HG03342 (cell line): ENCODE measurements around the gene CLIC4.
"Not testable (repeated sequence)": the region's sequence is repeated elsewhere in the genome, so short reads cannot be mapped to it uniquely, and the experiment has no call there.

ENCODE experiments used
- ATAC-seq: cut with Tn5 transposase; IDR thresholded peaks from one replicate; pipeline ENCODE4 v1.9.1; 2021; ENCODE audit warnings: mild to moderate bottlenecking, moderate library complexity; ENCODE audit not compliant: unreplicated experiment

The CLIC4 gene

DNA sequence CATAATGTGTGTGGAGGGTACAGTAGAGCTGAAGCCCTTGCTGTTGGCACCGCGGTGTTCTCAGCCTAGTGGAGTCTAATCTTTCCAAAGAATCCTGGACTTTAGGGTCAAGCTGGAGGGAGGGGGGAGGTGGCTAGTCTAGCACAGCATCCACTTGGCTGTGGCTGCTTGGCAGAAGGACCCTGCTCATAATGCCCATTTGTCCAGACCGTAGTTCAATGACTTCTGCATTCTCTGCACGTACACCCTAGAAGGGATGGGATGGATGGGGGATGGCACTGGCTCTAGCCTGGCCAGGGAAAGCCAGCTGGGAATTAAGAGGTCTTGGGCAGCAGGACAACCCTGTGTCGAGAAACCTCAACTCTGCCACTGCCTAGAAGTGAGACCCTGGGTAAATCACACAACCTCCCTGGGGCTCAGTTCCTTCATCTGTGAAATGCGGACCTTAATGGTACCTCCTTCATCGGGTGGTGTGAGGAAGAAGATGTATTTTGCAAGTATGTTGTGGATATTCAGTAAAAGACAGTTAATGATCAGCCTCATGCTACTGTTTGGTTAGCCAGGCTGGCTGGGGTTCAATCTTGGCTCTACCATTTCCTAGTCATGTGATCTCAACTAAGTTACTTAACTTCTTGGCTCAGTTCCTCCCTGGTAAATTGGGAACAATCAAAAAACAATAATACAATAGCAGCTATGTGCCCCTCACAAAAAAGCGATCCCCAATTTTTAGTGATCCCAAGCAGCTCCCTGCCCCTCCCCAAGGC, 27.2 kb upstream of the CLIC4 start:
- no peak for ATAC-seq

DNA sequence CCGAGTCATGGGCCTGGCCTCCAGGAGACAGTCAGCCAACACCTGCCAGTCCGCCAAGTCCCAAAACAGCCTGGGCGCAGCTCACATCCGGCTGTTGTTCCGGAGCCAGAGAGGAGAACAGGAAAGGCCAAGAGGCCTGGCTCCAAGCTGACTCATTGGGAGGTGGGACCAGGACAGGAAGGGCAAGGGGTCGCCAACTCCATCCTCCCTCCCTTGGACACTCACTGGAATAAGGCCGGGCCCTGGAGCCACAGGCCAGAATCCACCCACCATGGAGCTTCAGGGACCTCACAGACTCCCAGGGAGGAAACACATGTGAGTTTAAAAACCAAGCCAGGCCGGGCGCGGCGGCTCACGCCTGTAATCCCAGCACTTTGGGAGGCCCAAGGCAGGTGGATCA, 25.1 kb upstream of the CLIC4 start:
- no peak for ATAC-seq

DNA sequence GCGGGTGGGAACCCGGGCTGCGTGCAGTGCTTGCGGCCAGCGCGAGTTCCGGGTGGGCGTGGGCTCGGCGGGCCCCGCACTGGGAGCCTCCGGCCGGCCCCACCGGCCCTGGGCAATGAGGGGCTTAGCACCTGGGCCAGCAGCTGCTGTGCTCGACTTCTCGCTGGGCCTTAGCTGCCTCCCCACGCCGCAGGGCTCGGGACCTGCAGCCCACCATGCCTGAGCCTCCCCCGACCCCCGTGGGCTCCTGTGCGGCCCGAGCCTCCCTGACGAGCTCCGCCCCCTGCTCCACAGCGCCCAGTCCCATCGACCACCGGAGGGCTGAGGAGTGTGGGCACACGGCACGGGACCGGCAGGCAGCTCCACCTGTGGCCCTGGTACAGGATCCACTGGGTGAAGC, 23.7 kb upstream of the CLIC4 start:
- no peak for ATAC-seq

DNA sequence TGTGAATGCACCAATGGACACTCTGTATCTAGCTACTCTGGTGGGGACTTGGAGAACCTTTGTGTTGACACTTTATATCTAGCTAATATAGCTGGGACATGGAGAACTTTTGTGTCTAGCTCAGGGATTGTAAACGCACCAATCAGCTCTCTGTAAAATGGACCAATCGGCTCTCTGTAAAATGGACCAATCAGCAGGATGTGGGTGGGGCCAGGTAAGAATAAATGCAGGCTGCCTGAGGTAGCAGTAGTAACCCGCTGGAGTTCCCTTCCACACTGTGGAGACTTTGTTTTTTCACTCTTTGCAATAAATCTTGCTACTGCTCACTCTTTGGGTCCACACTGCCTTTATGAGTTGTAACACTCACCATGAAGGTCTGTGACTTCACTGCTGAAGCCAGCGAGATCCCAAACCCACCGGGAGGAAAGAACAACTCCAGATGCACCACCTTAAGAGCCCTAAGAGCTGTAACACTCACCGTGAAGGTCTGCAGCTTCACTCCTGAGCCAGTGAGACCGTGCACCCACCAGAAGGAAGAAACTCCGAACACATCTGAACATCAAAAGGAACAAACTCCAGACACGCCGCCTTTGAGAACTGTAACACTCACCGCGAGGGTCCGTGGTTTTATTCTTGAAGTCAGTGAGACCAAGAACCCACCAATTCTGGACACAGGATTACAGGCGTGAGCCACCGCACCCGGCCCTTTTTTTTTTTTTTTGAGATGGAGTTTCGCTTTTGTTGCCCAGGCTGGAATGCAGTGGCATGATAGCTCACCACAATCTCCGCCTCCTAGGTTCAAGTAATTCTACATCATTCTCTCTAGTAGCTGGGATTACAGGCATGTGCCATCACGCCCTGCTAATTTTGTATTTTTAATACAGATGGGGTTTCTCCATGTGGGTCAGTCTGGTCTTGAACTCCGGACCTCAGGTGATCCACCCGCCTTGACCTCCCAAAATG, 22.9 kb upstream of the CLIC4 start:
- ATAC-seq: not testable (repeated sequence)

DNA sequence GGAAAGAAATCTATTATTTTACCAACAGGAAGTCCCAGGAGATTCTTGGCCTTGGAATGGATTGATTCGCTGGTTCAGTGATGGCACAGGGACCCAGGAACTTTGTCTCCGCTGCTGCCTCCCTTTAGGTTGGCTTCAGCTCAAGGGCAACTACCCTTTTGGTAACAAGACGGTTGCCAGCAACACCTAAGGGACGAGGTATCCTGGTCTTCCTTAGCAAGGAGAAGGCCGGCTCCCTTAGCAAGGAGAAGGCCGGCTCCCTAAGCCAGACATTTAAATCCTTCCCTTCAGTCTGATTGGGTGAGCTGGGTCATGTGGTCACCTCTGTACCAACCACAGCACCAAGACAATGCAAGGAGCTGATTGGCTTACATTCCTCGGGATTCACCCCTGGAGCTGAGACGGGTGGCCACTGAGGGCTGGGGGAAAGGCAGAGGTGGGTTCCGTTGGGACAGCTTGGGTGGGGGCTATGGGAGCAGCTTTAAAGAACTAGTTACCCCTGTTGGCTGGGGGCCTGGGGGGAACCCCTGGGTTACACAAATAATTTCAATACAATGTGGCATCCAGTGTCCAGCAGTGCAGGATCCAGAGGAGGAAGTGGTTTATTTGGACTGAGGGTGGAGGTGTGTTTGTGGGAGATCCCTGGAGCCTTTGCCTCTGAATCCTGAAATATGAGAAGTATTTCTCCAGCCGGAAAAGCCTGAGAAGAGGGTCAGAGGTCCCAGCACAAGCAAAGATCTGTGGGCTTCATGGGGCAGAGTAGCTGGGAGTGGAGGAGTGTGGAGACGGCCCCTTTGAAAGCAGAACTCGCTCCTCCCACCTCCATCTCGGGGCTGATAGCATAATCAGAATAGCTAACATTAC, 20.7 kb upstream of the CLIC4 start:
- ATAC-seq: no peak

DNA sequence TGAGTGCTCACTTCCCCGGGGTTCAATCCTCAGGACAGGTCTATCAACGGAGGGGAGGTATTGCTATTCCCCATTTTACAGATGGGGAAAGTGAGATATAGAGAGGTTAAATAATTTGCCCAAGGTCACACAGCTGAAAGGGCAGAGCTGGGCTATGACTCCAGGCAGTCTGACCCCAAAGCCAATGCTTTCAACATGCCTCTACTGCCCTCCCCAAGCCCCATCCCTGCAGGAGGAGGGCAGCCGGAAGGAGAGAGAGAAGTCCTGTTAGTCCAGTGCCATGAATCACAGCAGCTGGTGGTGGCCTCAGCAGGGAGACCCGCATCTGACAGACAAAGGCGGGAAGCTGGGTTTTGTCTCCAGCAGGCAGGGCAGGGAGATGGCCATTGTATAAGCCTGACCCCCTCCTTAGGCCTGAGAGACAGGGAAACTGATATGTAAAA, 20.0 kb upstream of the CLIC4 start:
- no peak for ATAC-seq

DNA sequence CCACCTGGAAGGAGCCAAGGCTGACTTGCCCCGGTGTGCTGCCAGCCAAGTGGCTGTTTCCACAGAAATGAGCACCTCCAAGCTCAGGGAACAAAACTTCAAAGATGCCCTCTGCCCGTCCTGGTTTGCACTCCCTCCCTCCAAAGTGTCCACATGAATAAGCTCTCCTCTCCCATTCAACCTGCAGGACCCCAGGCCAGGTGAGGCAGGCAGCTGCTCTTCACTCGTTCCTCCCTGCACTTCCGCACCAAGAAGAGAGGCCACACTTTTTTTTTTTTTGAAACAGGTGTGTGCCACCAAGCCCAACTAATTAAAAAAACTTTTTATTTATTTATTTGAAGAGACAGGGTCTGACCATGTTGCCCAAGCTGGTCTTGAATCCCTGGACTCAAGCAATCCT, 18.5 kb upstream of the CLIC4 start:
- ATAC-seq: no peak

DNA sequence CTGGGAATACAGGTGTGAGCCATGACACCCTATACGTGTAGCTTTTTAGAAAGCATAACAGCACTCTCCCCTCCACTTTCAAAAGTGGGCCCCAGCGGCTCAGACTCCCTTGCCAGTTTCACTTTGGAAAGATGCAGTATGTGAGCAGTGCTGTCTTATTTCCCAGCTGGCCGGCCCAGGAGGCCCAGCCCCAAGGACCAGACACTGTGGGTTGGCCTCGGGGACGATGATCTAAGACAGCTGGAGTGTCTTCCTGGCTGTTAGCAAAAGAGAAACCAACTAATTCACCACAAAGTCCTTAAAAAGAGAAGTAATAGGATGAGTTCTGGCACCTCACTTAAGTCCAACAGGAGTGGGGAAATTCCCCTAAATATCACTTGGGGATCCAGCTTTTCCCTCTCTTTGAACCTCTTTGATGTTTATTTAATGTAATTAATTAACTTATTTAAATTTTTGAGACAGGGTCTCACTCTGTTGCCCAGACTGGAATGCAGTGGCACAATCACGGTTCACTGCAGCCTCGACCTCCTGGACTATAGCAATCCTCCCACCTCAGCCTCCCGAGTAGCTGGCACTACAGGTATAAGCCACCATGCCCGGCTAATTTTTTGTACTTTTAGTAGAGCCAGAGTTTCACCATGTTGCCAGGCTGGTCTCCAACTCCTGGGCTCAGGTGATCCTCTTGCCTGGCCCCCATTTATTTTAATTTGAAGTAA, 17.6 kb upstream of the CLIC4 start:
- peak; percentile 86 for ATAC-seq

DNA sequence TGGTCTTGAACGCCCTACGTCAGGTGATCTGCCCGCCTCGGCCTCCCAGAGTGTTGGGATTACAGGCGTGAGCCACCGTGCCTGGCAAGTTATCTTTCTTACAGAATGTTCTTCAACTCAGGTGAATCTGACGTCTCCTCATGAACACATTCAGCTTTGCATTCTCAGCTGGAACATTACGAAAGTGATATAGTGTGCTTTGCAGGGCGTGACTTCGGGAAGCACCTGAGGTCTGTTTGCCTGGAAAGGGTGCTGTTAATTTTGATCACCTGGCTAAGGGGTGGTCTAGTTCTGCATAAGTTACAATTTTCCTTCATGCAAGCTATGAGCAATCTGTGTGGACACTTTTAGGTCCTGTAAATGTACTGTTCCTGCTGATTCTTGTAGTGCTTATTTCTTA, 16.3 kb upstream of the CLIC4 start:
- no peak for ATAC-seq

DNA sequence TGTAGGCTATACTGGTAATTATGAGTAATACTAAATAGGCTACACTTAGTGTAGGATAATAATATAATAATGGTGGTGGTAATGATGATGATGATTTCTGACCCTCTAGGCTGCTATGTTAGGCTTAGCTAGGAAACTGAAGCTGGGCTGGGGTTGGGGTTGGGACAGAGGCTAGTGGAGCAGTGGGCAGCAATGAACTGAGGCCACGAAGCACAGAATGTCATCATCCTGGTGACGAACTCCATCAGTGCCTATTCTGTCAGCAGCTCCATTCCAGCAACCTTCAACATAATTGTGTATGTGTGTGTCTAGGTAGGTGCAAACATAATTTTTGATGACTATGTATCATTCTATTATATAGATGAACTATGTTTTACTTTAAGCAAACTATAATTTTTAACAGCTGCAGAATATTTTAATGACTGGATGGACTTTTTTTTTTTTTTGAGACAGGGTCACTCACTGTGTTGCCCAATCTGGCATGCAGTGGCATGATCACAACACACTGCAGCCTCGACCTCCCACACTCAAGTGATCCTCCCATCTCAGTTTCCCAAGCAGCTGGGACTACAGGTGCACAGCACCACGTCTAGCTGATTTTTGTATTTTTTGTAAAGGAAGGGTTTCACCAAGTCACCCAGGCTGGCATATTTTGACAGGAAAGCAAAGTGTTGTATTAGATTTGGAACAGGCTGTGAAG, 12.9 kb upstream of the CLIC4 start:
- no peak for ATAC-seq

DNA sequence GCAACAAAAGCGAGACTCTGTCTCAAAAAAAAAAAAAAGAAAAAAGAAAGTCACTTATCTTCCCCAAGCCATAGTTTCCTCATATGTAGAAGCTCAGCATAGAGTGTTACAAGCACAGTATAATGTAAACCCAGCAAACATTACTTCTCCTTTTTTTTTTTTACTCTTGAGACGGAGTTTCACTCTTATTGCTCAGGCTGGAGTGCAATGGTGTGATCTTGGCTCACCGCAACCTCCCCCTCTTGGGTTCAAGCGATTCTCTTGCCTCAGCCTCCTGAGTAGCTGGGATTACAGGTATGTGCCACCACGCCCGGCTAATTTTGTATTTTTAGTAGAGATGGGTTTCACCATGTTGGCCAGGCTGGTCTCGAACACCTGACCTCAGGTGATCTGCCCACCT, 11.9 kb upstream of the CLIC4 start:
- peak; percentile 60 for ATAC-seq

DNA sequence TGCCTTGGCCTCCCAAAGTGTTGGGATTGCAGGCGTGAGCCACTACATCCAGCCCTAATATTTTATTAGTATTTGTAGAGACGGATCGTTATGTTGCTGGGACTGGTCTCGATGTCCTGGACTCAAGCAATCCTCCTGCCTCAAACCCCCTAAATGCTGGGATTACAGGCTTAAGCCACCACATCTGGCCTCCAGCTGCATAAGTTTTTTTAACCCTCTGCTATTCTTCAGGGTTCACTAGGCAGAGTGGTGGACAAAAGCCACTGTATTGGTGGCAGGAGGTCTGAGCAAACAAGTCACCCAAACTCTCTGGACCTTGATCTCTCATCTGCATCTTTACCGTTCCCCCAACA, 10.1 kb upstream of the CLIC4 start:
- ATAC-seq: no peak

DNA sequence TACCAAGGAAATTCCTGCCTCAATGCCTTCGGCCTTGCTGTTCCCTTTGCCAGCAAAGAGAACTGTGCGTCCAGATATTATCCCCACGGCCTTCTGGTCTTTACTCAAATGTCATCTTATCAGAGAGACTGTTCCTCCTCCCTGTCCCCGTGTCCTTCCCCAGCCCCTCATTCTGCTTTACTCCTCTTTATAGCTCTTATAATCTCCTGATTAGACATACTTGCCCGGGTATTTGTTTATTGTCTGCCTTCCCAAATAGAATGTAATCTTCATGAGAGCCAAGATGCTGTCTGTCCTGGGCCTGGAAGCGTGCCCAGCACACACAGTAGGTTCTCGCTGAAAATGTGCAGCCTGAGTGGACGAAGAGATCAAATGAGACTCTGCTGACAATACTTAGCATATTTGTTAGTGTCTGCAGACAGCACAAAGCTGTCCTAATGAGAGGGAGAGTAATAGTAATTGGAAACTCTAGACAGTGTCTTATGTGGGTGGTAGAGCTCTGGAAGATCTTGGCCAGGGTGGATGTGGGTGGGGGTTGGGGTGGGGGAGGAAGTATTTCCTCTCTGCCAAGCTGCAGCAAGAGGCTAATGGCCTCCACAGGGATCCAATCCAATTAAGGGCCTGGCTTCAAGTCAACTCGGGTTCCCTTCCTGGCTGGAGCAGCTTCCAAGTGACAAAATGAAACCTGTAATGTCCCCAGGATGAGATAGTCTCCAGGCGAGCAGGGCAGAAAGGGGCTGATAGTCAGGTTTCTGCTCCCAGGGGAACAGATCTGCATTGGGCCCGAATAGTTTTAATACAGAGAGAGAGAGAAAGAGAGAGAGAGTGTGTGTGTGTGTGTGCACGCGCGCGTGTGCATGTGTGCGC, 9.5 kb upstream of the CLIC4 start:
- ATAC-seq: no peak

DNA sequence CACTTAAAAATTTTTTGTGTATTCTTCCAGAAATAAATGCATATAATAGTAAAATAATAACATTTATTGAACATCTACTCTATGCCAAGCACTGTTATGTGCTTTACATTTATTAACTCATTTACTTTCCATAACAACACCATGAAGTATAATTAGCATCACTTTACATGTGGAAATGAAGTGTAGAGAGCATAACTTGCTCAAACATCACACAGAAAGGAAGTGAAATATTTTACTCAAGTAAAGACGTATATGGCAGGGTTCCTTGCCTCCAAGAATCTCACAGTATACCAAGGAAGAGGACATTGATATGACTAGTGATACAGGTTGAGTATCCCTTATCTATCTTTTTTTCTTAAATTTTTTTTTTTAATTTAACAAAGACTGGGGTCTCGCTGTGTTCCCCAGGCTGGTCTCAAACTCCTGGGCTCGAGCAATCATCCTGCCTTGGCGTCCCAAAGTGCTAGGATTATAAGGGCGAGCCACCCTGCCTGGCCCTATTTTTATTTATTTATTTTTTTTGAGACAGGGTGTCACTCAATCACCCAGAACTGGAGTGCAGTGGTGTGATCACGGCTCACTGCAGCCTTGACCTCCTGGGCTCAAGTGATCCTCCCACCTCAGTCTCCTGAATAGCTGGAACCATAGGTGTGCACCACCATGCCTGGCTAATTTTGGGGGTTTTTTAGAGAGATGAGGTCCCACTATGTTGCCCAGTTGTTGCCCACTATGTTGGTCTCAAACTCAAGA, 7.7 kb upstream of the CLIC4 start:
- no peak for ATAC-seq

DNA sequence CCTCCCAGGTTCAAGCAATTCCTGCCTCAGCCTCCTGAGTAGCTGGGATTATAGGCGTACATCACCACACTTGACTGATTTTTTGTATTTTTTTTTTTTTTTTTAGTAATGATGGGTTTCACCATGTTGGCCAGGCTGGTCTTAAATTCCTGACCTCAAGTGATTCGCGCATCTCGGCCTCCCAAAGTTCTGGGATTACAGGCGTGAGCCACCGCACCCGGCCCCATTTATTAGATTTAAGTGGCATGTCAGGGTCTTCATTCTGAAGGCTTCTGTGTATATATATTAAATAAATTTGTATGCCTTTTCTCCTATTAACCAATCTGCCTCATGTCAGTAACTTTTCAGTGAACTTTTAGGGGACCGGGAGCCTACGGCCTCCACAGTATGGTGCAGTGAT, 6.0 kb upstream of the CLIC4 start:
- ATAC-seq: no peak

DNA sequence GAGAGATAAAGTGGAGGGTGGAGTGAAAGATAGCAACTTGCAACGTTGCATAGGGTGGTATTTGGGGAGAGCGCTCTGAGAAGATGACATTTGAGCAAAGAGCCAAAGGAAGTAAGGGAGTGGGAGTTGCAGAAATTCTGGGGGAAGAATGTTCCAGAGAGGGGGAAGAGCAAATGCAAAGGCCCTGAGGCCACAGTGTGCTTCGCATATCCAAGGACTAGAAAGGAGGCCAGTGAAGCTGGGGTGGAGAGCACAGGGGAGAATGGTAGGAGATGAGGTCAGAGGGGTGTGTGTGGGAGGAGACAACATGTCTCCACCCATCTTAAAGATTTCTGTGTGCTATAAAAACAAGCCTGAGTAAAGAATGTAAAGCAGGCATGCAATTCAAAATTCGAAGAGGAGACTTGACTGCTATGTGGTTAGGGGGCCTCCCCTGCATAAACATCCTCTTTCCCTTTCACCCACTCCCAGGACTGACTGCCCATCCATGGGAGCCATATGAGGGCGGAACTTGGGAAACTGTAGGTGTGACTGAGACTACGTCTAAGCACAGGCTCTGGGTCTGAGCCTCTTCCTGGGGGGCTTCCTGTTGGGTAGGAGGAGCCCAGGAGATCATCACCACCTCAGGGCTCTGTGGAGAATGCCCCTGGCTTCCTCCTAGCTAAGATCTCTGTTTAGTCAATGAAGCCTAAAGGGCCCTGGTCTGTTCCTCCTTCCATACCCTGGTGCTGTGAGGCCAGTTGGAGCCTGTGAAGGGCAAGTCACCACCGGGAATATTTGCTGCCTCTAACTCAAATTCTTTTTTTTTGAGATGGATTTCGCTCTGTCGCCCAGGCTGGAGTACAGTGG, 2.9 kb upstream of the CLIC4 start:
- ATAC-seq: no peak
